Osteoblast (primary cell): ENCODE measurements around the gene AQR. TPM values are rescaled to one million over a fixed set of nuclear protein-coding genes. Genes with fewer than 3 reads are reported as not detected.

ENCODE experiments used
- total RNA-seq: library from RNA; depleted of rRNA; stranded (reverse); fragments of >200 nt; gene quantifications from 2 replicates; pipeline ENCODE4 v1.2.3, GENCODE V29; 2012

Gene AQR
- total RNA-seq, 1 donor = 24.6 TPM

Other genes with a start within 250 kb of the AQR start
- gene GJD2, start 214.7 kb downstream of the AQR start, total RNA-seq = not detected in 2 replicates
- gene ACTC1, start 174.2 kb downstream of the AQR start, total RNA-seq = not detected in 2 replicates
- 33.9 and 34.7 TPM in 2 replicates for gene ZNF770, start 18.5 kb upstream of the AQR start, total RNA-seq
- under 0.01 and 1.2 TPM in 2 replicates for gene NANOGP8, start 115.6 kb upstream of the AQR start, total RNA-seq